Central memory CD8-positive, alpha-beta T cell (primary cell): Measurements from ENCODE around the gene CCDC50.

Experiments used
- ATAC-seq: fragments of 150-1000 bp; cut with Tn5 transposase; replicated peaks from 2 replicates; pipeline ENCODE4 v1.10.0; 2022; ENCODE audit warnings: mild to moderate bottlenecking, moderate FRiP score, moderate number of reproducible peaks; ENCODE audit not compliant: poor library complexity, severe bottlenecking; ENCODE audit errors: extremely low read depth
- DNase-seq, 2 donors: peaks; one replicate each; pipeline ENCODE4 v3.0.0; 2021; ENCODE audit warnings: low spot score in 2 of 2
- H3K27ac Mint-ChIP-seq: one replicate; pipeline ENCODE4 v1.8.0; 2022; ENCODE audit warnings: low read depth, mild to moderate bottlenecking, moderate library complexity, mixed read lengths
- H3K27me3 Mint-ChIP-seq: one replicate; pipeline ENCODE4 v1.8.0; 2022; ENCODE audit warnings: mixed read lengths
- H3K36me3 Mint-ChIP-seq: one replicate; pipeline ENCODE4 v1.8.0; 2022; ENCODE audit warnings: mild to moderate bottlenecking, moderate library complexity, mixed read lengths; ENCODE audit not compliant: insufficient read depth
- H3K4me1 Mint-ChIP-seq: one replicate; pipeline ENCODE4 v1.8.0; 2022; ENCODE audit warnings: mixed read lengths
- H3K4me3 Mint-ChIP-seq: one replicate; pipeline ENCODE4 v1.8.0; 2022; ENCODE audit warnings: mild to moderate bottlenecking, moderate library complexity, mixed read lengths
- H3K9me3 Mint-ChIP-seq: one replicate; pipeline ENCODE4 v1.8.0; 2022; ENCODE audit warnings: mixed read lengths

CCDC50 gene

DNA sequence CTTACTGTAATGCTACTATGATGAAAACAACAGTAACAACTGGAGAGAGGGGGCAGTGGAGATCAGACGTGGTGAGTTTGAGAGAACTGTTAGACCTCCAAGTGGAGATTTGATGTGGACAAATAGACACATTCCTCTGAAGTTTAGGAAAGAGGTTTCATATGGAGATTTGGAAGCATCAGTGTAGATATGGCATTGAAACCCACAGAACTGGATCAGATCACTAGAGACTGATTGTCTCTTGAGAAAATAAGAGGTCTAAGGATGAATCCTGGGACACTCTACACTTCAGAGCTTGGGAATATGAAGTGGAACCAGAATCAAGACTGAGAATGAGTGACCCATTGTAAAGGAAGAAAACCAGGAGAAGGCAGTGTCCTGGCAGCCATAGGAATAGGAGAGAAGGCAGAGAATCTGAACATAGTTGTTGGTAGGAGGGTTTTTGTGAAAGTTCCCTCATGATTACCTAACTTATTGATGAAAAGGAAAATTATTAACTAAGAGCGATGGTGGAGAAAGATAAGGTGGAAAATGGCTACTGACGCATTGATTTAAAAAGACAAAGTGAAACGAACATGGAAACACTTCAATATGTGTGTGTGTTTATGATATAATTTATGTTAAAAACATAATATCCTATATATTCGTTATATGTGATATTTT is 102.1 kb downstream of the CCDC50 start:
- H3K36me3 Mint-ChIP-seq = no peaks in the 10 kb centered on the region
- no peak for ATAC-seq
- no peaks in the 10 kb centered on the region for H3K4me1 Mint-ChIP-seq
- no peak overlapping the region for H3K4me3 Mint-ChIP-seq
- no peak for DNase-seq
- H3K27me3 Mint-ChIP-seq = no peaks in the 10 kb centered on the region
- H3K27ac Mint-ChIP-seq = no peak overlapping the region
- H3K9me3 Mint-ChIP-seq = peaks cover 29% of the 10 kb centered on the region

GRCh38 chr3:191432162-191432561 is 103.0 kb downstream of the CCDC50 start:
- Mint-ChIP-seq H3K9me3 (peaks cover 26% of the 10 kb centered on the region), H3K4me1 (no peaks in the 10 kb centered on the region), H3K36me3 (no peaks in the 10 kb centered on the region), H3K4me3 (no peak overlapping the region), H3K27me3 (no peaks in the 10 kb centered on the region), H3K27ac (no peak overlapping the region)
- no peak for DNase-seq
- no peak for ATAC-seq

GRCh38 chr3:191434024-191434423 is 104.8 kb downstream of the CCDC50 start:
- ATAC-seq = no peak
- DNase-seq = no peak
- Mint-ChIP-seq H3K36me3 (no peaks in the 10 kb centered on the region), H3K4me1 (no peaks in the 10 kb centered on the region), H3K9me3 (peaks cover 30% of the 10 kb centered on the region), H3K27me3 (no peaks in the 10 kb centered on the region), H3K4me3 (no peak overlapping the region), H3K27ac (no peak overlapping the region)

- no peaks in the 10 kb centered on the region for H3K27me3 Mint-ChIP-seq
- DNase-seq (no peak), ATAC-seq (no peak)
- no peak overlapping the region for H3K27ac Mint-ChIP-seq
- H3K36me3 Mint-ChIP-seq = no peaks in the 10 kb centered on the region
- peaks cover 18% of the 10 kb centered on the region for H3K9me3 Mint-ChIP-seq
- no peak overlapping the region for H3K4me3 Mint-ChIP-seq
- H3K4me1 Mint-ChIP-seq = no peaks in the 10 kb centered on the region
Measured at GRCh38 chr3:191435981-191436380, 106.8 kb downstream of the CCDC50 start.

DNA sequence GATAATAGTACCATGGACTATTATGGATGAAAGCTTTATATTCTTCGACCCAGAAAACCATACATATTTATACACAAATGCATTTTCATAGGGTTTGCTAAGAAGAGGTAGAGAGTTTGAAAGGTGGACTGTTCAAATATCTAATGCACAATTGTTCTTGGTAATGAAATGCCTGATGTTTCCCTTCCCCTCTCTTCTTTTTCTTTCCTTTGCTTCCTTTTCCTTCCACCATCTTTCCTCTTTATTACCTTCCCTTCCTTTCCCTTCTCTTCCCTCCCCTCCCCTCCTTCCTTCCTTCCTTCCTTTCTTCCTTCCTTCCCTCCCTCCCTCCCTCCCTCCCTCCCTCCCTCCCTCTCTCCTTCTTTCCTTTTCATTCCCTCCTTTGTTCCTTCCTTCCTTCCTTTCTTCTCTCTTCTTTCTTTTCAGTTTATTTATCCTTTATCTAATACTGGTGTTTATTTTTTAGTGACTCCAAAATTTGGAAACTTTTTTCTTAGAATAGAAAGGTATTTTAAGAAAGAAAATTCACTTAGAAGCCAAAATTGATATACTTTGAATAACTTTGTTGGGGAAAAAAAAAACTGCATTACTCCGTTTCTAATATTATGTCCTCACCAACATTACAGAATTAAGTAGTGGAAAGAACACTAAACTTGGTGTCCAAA is 109.1 kb downstream of the CCDC50 start:
- H3K4me3 Mint-ChIP-seq = no peak overlapping the region
- H3K4me1 Mint-ChIP-seq = no peaks in the 10 kb centered on the region
- DNase-seq (no peak), ATAC-seq (no peak)
- no peaks in the 10 kb centered on the region for H3K27me3 Mint-ChIP-seq
- no peak overlapping the region for H3K27ac Mint-ChIP-seq
- no peaks in the 10 kb centered on the region for H3K36me3 Mint-ChIP-seq
- H3K9me3 Mint-ChIP-seq = peaks cover 20% of the 10 kb centered on the region

GRCh38 chr3:191440532-191440931 is 111.3 kb downstream of the CCDC50 start:
- H3K36me3 Mint-ChIP-seq = no peaks in the 10 kb centered on the region
- no peaks in the 10 kb centered on the region for H3K4me1 Mint-ChIP-seq
- no peak overlapping the region for H3K27ac Mint-ChIP-seq
- DNase-seq (no peak), ATAC-seq (no peak)
- H3K4me3 Mint-ChIP-seq = no peak overlapping the region
- H3K9me3 Mint-ChIP-seq = peaks cover 20% of the 10 kb centered on the region
- no peaks in the 10 kb centered on the region for H3K27me3 Mint-ChIP-seq

GRCh38 chr3:191441687-191442086 is 112.5 kb downstream of the CCDC50 start:
- Mint-ChIP-seq H3K27me3 (no peaks in the 10 kb centered on the region), H3K36me3 (no peaks in the 10 kb centered on the region), H3K27ac (no peak overlapping the region), H3K4me1 (no peaks in the 10 kb centered on the region), H3K9me3 (peaks cover 13% of the 10 kb centered on the region), H3K4me3 (no peak overlapping the region)
- ATAC-seq = no peak
- no peak for DNase-seq

- Mint-ChIP-seq H3K9me3 (peaks cover 14% of the 10 kb centered on the region), H3K36me3 (no peaks in the 10 kb centered on the region), H3K27me3 (no peaks in the 10 kb centered on the region), H3K27ac (no peak overlapping the region), H3K4me1 (no peaks in the 10 kb centered on the region), H3K4me3 (no peak overlapping the region)
- no peak for ATAC-seq
- no peak for DNase-seq
Measured at GRCh38 chr3:191444569-191444968, 115.4 kb downstream of the CCDC50 start.
